OCI-LY7 (cell line): ENCODE data around the gene FADS6. TPM values are rescaled to one million over a fixed set of nuclear protein-coding genes. Genes with fewer than 3 reads are reported as not detected.

Experiments used
- BruUV-seq: library from RNA; stranded (reverse); fragments of 400-500 nt; replicated peaks from 2 replicates; lab custom pipeline; 2021; lab: Mats Ljungman, UMichigan
- CTCF ChIA-PET: fragments of 300-600 bp; sonication (Branson Sonifier 250); formaldehyde crosslinking; loops from one replicate; lab custom pipeline; 2022; ENCODE audit warnings: antibody characterized with exemption; ENCODE audit not compliant: unreplicated experiment; lab: Charles Lee
- POLR2A ChIA-PET: fragments of 300-600 bp; sonication (Branson Sonifier 250); formaldehyde crosslinking; loops from one replicate; lab custom pipeline; 2022; ENCODE audit warnings: antibody characterized with exemption; lab: Charles Lee
- DNase-seq: peaks from one replicate; pipeline ENCODE4 v3.0.0-alpha.2; 2015; ENCODE audit warnings: low spot score
- H2AFZ ChIP-seq: fragments of 200-600 bp; sonication (generic), shearing (Covaris generic); 2 replicates; pipeline ENCODE4 v1.6.1; 2014; ENCODE audit warnings: mild to moderate bottlenecking, antibody characterized with exemption, low read length, moderate library complexity
- H3K27ac ChIP-seq: fragments of 200-600 bp; sonication (generic); 2 replicates; pipeline ENCODE4 v1.5.1; 2014; ENCODE audit warnings: mixed run types, low read depth, mild to moderate bottlenecking, moderate library complexity, low read length, inconsistent platforms; ENCODE audit not compliant: poor library complexity, severe bottlenecking
- H3K36me3 ChIP-seq: fragments of 200-600 bp; sonication (generic); 2 replicates; pipeline ENCODE4 v1.6.1; 2014; ENCODE audit warnings: mild to moderate bottlenecking, antibody characterized with exemption, low read length, moderate library complexity, mixed read lengths; ENCODE audit not compliant: insufficient read depth
- H3K4me1 ChIP-seq: fragments of 200-600 bp; sonication (generic); 2 replicates; pipeline ENCODE4 v1.5.1; 2014; ENCODE audit warnings: mild to moderate bottlenecking, low read length; ENCODE audit not compliant: insufficient read depth, poor library complexity, severe bottlenecking
- H3K4me2 ChIP-seq: fragments of 200-600 bp; sonication (generic); 2 replicates; pipeline ENCODE4 v1.6.1; 2014; ENCODE audit warnings: mild to moderate bottlenecking, low read length
- H3K4me3 ChIP-seq: fragments of 200-600 bp; sonication (generic); 2 replicates; pipeline ENCODE4 v1.5.1; 2014; ENCODE audit warnings: mild to moderate bottlenecking, low read depth, low read length; ENCODE audit not compliant: poor library complexity, severe bottlenecking
- H3K79me2 ChIP-seq: fragments of 200-600 bp; sonication (generic); 2 replicates; pipeline ENCODE4 v1.6.1; 2016; ENCODE audit warnings: low read depth, mild to moderate bottlenecking, low read length, moderate library complexity, mixed read lengths; ENCODE audit not compliant: insufficient read depth
- H3K9me2 ChIP-seq: fragments of 200-600 bp; sonication (generic); 2 replicates; pipeline ENCODE4 v1.6.1; 2016; ENCODE audit warnings: mild to moderate bottlenecking, low read length, mixed read lengths; ENCODE audit not compliant: insufficient read depth
- H3K9me3 ChIP-seq: fragments of 200-600 bp; sonication (generic); 2 replicates; pipeline ENCODE4 v1.6.1; 2014; ENCODE audit warnings: mild to moderate bottlenecking, mixed run types, low read length, mixed read lengths
- H4K20me1 ChIP-seq: fragments of 200-600 bp; sonication (generic); 2 replicates; pipeline ENCODE4 v1.6.1; 2014; ENCODE audit warnings: mild to moderate bottlenecking, antibody characterized with exemption, low read length, moderate library complexity, mixed read lengths; ENCODE audit not compliant: insufficient read depth
- CTCF ChIP-seq: fragments of 200-600 bp; sonication (generic); conservative IDR thresholded peaks from 2 replicates; pipeline ENCODE4 v1.5.1; 2014; ENCODE audit warnings: mild to moderate bottlenecking, antibody characterized with exemption, low read length, moderate library complexity, mixed read lengths
- EZH2phosphoT487 ChIP-seq: fragments of 200-600 bp; sonication (generic); IDR thresholded peaks from 2 replicates; pipeline ENCODE4 v1.6.1; 2018; ENCODE audit warnings: low read depth, borderline replicate concordance, mild to moderate bottlenecking, mixed run types, antibody characterized with exemption, low read length, moderate library complexity, mixed read lengths
- intact Hi-C: fragments of 100-400 bp; cut with micrococcal nuclease; formaldehyde crosslinking; loops from one replicate; pipeline ENCODE4 v1.10.0; 2022; ENCODE audit not compliant: unreplicated experiment
- total RNA-seq, 2 experiments: library from RNA; depleted of rRNA in 1 of 2; stranded (reverse); fragments of >200 nt in 1 of 2; shearing (Covaris generic) in 1 of 2; gene quantifications; 2 replicates each; pipeline ENCODE4 v1.2.3, GENCODE V29; 2014 to 2022

The FADS6 gene
- total RNA-seq, 2 experiments from 2014 or later = not detected

GRCh38 chr17:74922694-74923537, 29.5 kb upstream of the FADS6 start, which contains the start of gene USH1G:
Gene USH1G (minus strand): TSS chr17:74923255. CDS start chr17:74923073, 182 bp downstream.
- Histone ChIP-seq H3K4me1 (no peaks in the 10 kb centered on the region), H3K27ac (no peak within 1 kb of the TSS), H3K79me2 (no peaks in the 10 kb centered on the region), H3K4me3 (no peak within 1 kb of the TSS), H3K36me3 (no peaks in the 10 kb centered on the region), H2AFZ (no peak within 1 kb of the TSS), H3K4me2 (no peak within 1 kb of the TSS), H4K20me1 (no peaks in the 10 kb centered on the region), H3K9me2 (no peaks in the 10 kb centered on the region), H3K9me3 (no peaks in the 10 kb centered on the region)
- intact Hi-C loops = loop anchor here (1.0 kb wide), 1 partner anchor 35 kb away; no protein-coding TSS in a partner anchor
- BruUV-seq = no TSS peak
- no peak for DNase-seq
- ChIA-PET CTCF (interaction anchor here (0.8 to 1.0 kb wide), 2 partner anchors 35 to 38 kb away, joined by 3 to 4 read pairs; no protein-coding TSS in a partner anchor), POLR2A (interaction anchor here (0.6 kb wide), 1 partner anchor 256 kb away, joined by 3 read pairs; no protein-coding TSS in a partner anchor)
- TF ChIP-seq EZH2phosphoT487 (no peak), CTCF (no peak)

GRCh38 chr17:74922172-74922571, 28.7 kb upstream of the FADS6 start:
- TF ChIP-seq EZH2phosphoT487 (no peak), CTCF (no peak)
- no peaks in the 10 kb centered on the region for H3K79me2 ChIP-seq
- H3K4me2 ChIP-seq = no peak overlapping the region
- H2AFZ ChIP-seq = no peak overlapping the region
- H3K9me3 ChIP-seq = no peaks in the 10 kb centered on the region
- no peak for DNase-seq
- no peak overlapping the region for H3K27ac ChIP-seq
- intact Hi-C loops = no loop called here
- no peaks in the 10 kb centered on the region for H3K9me2 ChIP-seq
- H3K4me3 ChIP-seq = no peak overlapping the region
- BruUV-seq = no TSS peak
- H3K4me1 ChIP-seq = no peaks in the 10 kb centered on the region
- CTCF ChIA-PET = no interaction called here
- no peaks in the 10 kb centered on the region for H3K36me3 ChIP-seq
- no peaks in the 10 kb centered on the region for H4K20me1 ChIP-seq
- POLR2A ChIA-PET = no interaction called here

- BruUV-seq = no TSS peak
- H3K9me2 ChIP-seq = no peaks in the 10 kb centered on the region
- no peaks in the 10 kb centered on the region for H3K79me2 ChIP-seq
- no peak overlapping the region for H3K27ac ChIP-seq
- H3K4me2 ChIP-seq = no peak overlapping the region
- H3K9me3 ChIP-seq = no peaks in the 10 kb centered on the region
- ChIA-PET POLR2A (no interaction called here), CTCF (no interaction called here)
- TF ChIP-seq CTCF = no peak
- TF ChIP-seq EZH2phosphoT487 = no peak
- intact Hi-C loops = no loop called here
- H3K4me1 ChIP-seq = no peaks in the 10 kb centered on the region
- H2AFZ ChIP-seq = no peak overlapping the region
- no peak overlapping the region for H3K4me3 ChIP-seq
- H3K36me3 ChIP-seq = no peaks in the 10 kb centered on the region
- no peak for DNase-seq
- no peaks in the 10 kb centered on the region for H4K20me1 ChIP-seq
These were observed 28.3 kb upstream of the FADS6 start for GRCh38 chr17:74921769-74922168.
